PC-3 (cell line): ENCODE results near the gene STXBP1.

Source experiments
- EZH2 ChIP-seq: fragments of 300-600 bp; sonication (generic); IDR thresholded peaks from one replicate; pipeline ENCODE4 v1.6.1; 2017; ENCODE audit warnings: antibody characterized with exemption, mild to moderate bottlenecking, low read length; ENCODE audit not compliant: unreplicated experiment
- EZH2phosphoT487 ChIP-seq: fragments of 300-600 bp; sonication (generic); IDR thresholded peaks from 2 replicates; pipeline ENCODE4 v1.6.1; 2018; ENCODE audit warnings: mild to moderate bottlenecking, antibody characterized with exemption, low read length, borderline replicate concordance
- TF ChIP-seq, protein P1 (sequence below): fragments of 300-600 bp; sonication (generic); conservative IDR thresholded peaks from 2 replicates; pipeline ENCODE4 v1.5.1; 2017; ENCODE audit warnings: antibody characterized with exemption, low read depth, mild to moderate bottlenecking, low read length

- TF ChIP-seq, protein P1, sequence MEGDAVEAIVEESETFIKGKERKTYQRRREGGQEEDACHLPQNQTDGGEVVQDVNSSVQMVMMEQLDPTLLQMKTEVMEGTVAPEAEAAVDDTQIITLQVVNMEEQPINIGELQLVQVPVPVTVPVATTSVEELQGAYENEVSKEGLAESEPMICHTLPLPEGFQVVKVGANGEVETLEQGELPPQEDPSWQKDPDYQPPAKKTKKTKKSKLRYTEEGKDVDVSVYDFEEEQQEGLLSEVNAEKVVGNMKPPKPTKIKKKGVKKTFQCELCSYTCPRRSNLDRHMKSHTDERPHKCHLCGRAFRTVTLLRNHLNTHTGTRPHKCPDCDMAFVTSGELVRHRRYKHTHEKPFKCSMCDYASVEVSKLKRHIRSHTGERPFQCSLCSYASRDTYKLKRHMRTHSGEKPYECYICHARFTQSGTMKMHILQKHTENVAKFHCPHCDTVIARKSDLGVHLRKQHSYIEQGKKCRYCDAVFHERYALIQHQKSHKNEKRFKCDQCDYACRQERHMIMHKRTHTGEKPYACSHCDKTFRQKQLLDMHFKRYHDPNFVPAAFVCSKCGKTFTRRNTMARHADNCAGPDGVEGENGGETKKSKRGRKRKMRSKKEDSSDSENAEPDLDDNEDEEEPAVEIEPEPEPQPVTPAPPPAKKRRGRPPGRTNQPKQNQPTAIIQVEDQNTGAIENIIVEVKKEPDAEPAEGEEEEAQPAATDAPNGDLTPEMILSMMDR: no peak
- TF ChIP-seq EZH2phosphoT487 (no peak), EZH2 (no peak)
These were observed 99.2 kb downstream of the STXBP1 start for GRCh38 chr9:127711226-127711701.
